Measurements from ENCODE around the gene PRRT2.

DNA sequence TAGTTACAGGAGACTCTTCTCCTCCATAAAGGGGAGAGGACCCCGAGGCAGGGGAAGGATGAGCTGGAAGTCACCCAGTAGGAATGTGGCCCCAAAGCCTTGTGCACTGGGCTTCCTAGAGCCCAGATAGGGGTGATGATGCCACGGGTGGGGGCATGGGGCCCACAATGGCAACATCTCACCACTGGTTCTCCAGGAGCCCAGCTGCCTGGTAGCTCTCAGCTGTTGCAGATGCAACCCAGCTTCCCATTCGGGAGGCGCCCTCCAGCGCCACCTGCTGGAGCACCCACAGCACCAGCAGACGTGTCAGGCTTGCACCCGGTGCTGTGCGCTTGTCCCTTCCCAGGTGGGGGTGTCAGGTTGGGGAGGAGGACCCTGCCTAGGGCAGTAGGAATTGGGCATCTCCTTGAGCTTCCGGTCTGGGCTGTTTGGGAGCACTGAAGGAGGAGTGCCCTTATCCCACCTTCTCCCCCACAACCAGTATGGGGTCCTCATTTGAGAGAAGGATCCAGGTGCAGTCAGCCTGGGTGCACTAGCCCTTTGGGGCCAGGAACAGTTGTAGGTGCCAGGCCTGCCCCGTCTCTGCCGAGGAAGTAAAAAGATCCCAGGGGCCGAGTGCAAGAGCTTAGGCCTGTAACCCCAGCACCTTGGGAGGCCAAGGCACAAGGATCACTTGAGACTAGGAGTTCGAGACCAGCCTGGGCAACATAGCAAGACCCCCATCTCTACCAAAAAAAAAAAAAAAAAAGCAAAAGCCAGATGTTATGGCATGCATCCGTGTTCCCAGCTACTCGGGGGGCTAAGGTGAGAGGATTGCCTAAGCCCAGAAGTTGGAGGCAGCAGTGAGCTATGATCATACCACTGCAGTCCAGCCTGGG is 36.7 kb downstream of the PRRT2 start:
- TF ChIP-seq, protein P1, sequence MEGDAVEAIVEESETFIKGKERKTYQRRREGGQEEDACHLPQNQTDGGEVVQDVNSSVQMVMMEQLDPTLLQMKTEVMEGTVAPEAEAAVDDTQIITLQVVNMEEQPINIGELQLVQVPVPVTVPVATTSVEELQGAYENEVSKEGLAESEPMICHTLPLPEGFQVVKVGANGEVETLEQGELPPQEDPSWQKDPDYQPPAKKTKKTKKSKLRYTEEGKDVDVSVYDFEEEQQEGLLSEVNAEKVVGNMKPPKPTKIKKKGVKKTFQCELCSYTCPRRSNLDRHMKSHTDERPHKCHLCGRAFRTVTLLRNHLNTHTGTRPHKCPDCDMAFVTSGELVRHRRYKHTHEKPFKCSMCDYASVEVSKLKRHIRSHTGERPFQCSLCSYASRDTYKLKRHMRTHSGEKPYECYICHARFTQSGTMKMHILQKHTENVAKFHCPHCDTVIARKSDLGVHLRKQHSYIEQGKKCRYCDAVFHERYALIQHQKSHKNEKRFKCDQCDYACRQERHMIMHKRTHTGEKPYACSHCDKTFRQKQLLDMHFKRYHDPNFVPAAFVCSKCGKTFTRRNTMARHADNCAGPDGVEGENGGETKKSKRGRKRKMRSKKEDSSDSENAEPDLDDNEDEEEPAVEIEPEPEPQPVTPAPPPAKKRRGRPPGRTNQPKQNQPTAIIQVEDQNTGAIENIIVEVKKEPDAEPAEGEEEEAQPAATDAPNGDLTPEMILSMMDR (conservative IDR thresholded peaks at IDR 0.05; ENCODE audit: low read length): peak; percentile 92
- TF ChIP-seq EZH2phosphoT487 (IDR thresholded peaks at IDR 0.05; ENCODE audit: borderline replicate concordance): no peak
